HEK293 (cell line): ENCODE results near the gene SEMG2.

Experiments used
- CTCF ChIA-PET: fragments of 350-600 bp; formaldehyde crosslinking; extraction: SDS; loops from one replicate; lab custom pipeline; 2021; ENCODE audit warnings: antibody characterized with exemption; lab: Yijun Ruan, JAX
- POLR2A ChIA-PET: fragments of 300-600 bp; formaldehyde crosslinking; extraction: SDS; loops from one replicate; lab custom pipeline; 2020; ENCODE audit warnings: antibody characterized with exemption, inconsistent platforms; lab: Yijun Ruan, JAX
- H3K27ac ChIP-seq: fragments of 200-500 bp; sonication (Bioruptor generic); 2 replicates; pipeline ENCODE4 v1.5.1; 2014; ENCODE audit warnings: low read depth, low read length, control low read depth, inconsistent platforms; ENCODE audit errors: extremely low read depth
- H3K36me3 ChIP-seq, 2 experiments: fragments of 200-500 bp in 1 of 2; sonication (Bioruptor generic) in 1 of 2; 1 replicate in 1 of 2; 2 replicates in 1 of 2; pipeline ENCODE4 v1.5.1; 2014 to 2017; ENCODE audit warnings: inconsistent platforms in 2 of 2, low read length in 2 of 2; ENCODE audit not compliant: control insufficient read depth in 2 of 2, insufficient read depth in 1 of 2
- H3K4me1 ChIP-seq: fragments of 200-500 bp; sonication (Bioruptor generic); 2 replicates; pipeline ENCODE4 v1.5.1; 2014; ENCODE audit warnings: mild to moderate bottlenecking, low read length, inconsistent platforms; ENCODE audit not compliant: control insufficient read depth, insufficient read depth
- H3K4me3 ChIP-seq: 2 replicates; pipeline ENCODE4 v1.5.1; 2011; ENCODE audit warnings: low read depth, mild to moderate bottlenecking, control low read depth, low read length, moderate library complexity
- H3K9me3 ChIP-seq: fragments of 200-500 bp; sonication (Bioruptor generic); 2 replicates; pipeline ENCODE4 v1.5.1; 2014; ENCODE audit warnings: low read depth, low read length, inconsistent platforms; ENCODE audit not compliant: control insufficient read depth, insufficient read depth
- OSR2 ChIP-seq: fragments of 450-650 bp; formaldehyde crosslinking; IDR thresholded peaks from 2 replicates; pipeline ENCODE4 v1.5.1; 2016; ENCODE audit warnings: missing biosample characterization, missing genetic modification characterization
- PRDM1 ChIP-seq: fragments of 450-650 bp; formaldehyde crosslinking; IDR thresholded peaks from 2 replicates; pipeline ENCODE4; 2016; ENCODE audit warnings: missing biosample characterization, missing genetic modification characterization
- PRDM2 ChIP-seq: fragments of 450-650 bp; formaldehyde crosslinking; IDR thresholded peaks from 2 replicates; pipeline ENCODE4 v1.5.1; 2016; ENCODE audit warnings: missing biosample characterization, missing genetic modification characterization, borderline replicate concordance
- PRDM4 ChIP-seq: fragments of 450-650 bp; formaldehyde crosslinking; IDR thresholded peaks from 2 replicates; pipeline ENCODE4 v1.5.1; 2017; ENCODE audit warnings: missing biosample characterization, missing genetic modification characterization
- RBAK ChIP-seq: fragments of 450-650 bp; formaldehyde crosslinking; IDR thresholded peaks from 2 replicates; pipeline ENCODE4 v1.5.1; 2016; ENCODE audit warnings: missing biosample characterization, missing genetic modification characterization
- SCRT1 ChIP-seq: fragments of 450-650 bp; formaldehyde crosslinking; IDR thresholded peaks from 2 replicates; pipeline ENCODE4 v1.5.1; 2016; ENCODE audit warnings: missing biosample characterization, missing genetic modification characterization, borderline replicate concordance
- WT1 ChIP-seq: fragments of 450-650 bp; formaldehyde crosslinking; IDR thresholded peaks from 2 replicates; pipeline ENCODE4 v1.5.1; 2016; ENCODE audit warnings: missing biosample characterization, missing genetic modification characterization
- ZBTB20 ChIP-seq: fragments of 450-650 bp; formaldehyde crosslinking; IDR thresholded peaks from 2 replicates; pipeline ENCODE4 v1.5.1; 2016; ENCODE audit warnings: missing biosample characterization, missing genetic modification characterization
- ZBTB48 ChIP-seq: fragments of 450-650 bp; formaldehyde crosslinking; IDR thresholded peaks from 2 replicates; pipeline ENCODE4 v1.5.1; 2016; ENCODE audit warnings: missing biosample characterization, missing genetic modification characterization
- ZNF138 ChIP-seq: fragments of 450-650 bp; formaldehyde crosslinking; IDR thresholded peaks from 2 replicates; pipeline ENCODE4 v1.5.1; 2016; ENCODE audit warnings: missing biosample characterization, missing genetic modification characterization, borderline replicate concordance
- ZNF140 ChIP-seq: fragments of 450-650 bp; formaldehyde crosslinking; IDR thresholded peaks from 2 replicates; pipeline ENCODE4 v1.5.1; 2016; ENCODE audit warnings: missing biosample characterization, missing genetic modification characterization
- ZNF146 ChIP-seq: fragments of 450-650 bp; formaldehyde crosslinking; IDR thresholded peaks from 2 replicates; pipeline ENCODE4 v1.5.1; 2016; ENCODE audit warnings: missing biosample characterization, missing genetic modification characterization
- ZNF148 ChIP-seq: fragments of 450-650 bp; formaldehyde crosslinking; IDR thresholded peaks from 2 replicates; pipeline ENCODE4 v1.5.0; 2017; ENCODE audit warnings: missing biosample characterization, missing genetic modification characterization, borderline replicate concordance
- ZNF16 ChIP-seq: fragments of 450-650 bp; formaldehyde crosslinking; IDR thresholded peaks from 2 replicates; pipeline ENCODE4 v1.5.1; 2016; ENCODE audit warnings: low read depth, missing biosample characterization, missing genetic modification characterization
- ZNF214 ChIP-seq: fragments of 450-650 bp; formaldehyde crosslinking; IDR thresholded peaks from 2 replicates; pipeline ENCODE4 v1.5.1; 2017; ENCODE audit warnings: missing biosample characterization, mild to moderate bottlenecking, missing genetic modification characterization, borderline replicate concordance
- ZNF248 ChIP-seq: fragments of 450-650 bp; formaldehyde crosslinking; IDR thresholded peaks from 2 replicates; pipeline ENCODE4 v1.5.1; 2017; ENCODE audit warnings: missing biosample characterization, missing genetic modification characterization
- ZNF366 ChIP-seq: fragments of 450-650 bp; formaldehyde crosslinking; conservative IDR thresholded peaks from 2 replicates; pipeline ENCODE4 v1.5.1; 2016; ENCODE audit warnings: missing biosample characterization, missing genetic modification characterization
- ZNF37A ChIP-seq: fragments of 450-650 bp; IDR thresholded peaks from 2 replicates; pipeline ENCODE4 v1.5.1; 2018; ENCODE audit warnings: missing biosample characterization, missing genetic modification characterization
- ZNF423 ChIP-seq: fragments of 450-650 bp; formaldehyde crosslinking; IDR thresholded peaks from 2 replicates; pipeline ENCODE4 v1.5.1; 2016; ENCODE audit warnings: missing biosample characterization, missing genetic modification characterization
- ZNF48 ChIP-seq: fragments of 450-650 bp; formaldehyde crosslinking; IDR thresholded peaks from 2 replicates; pipeline ENCODE4 v1.5.1; 2016; ENCODE audit warnings: missing biosample characterization, missing genetic modification characterization
- ZNF488 ChIP-seq: fragments of 450-650 bp; formaldehyde crosslinking; IDR thresholded peaks from 2 replicates; pipeline ENCODE4 v1.5.1; 2016; ENCODE audit warnings: missing biosample characterization, missing genetic modification characterization
- ZNF596 ChIP-seq: fragments of 450-650 bp; IDR thresholded peaks from 2 replicates; pipeline ENCODE4 v1.5.0; 2018; ENCODE audit warnings: missing biosample characterization, mild to moderate bottlenecking, missing genetic modification characterization, moderate library complexity
- ZNF664 ChIP-seq: fragments of 450-650 bp; formaldehyde crosslinking; IDR thresholded peaks from 2 replicates; pipeline ENCODE4 v1.5.1; 2016; ENCODE audit warnings: missing biosample characterization, missing genetic modification characterization

Gene SEMG2

GRCh38 chr20:45211569-45212474, 9.4 kb upstream of the SEMG2 start:
- Histone ChIP-seq H3K4me3 (no peak overlapping the region), H3K9me3 (no peaks in the 10 kb centered on the region), H3K36me3 (no peaks in the 10 kb centered on the region), H3K4me1 (no peaks in the 10 kb centered on the region), H3K27ac (no peak overlapping the region)
- ChIA-PET POLR2A (no interaction called here), CTCF (interaction anchor here (1.6 kb wide), 1 partner anchor 82 kb away, joined by 3 read pairs; no protein-coding TSS in a partner anchor)
- TF ChIP-seq ZBTB20 (tag by site-specific recombination) (0 out of 2 replicates have a peak, but pooled peaks have one; percentile 20), PRDM2 (tag by site-specific recombination) (no peak), ZNF214 (tag by site-specific recombination) (no peak), ZNF596 (tag by site-specific recombination) (no peak), PRDM1 (tag by site-specific recombination) (0 out of 2 replicates have a peak, but pooled peaks have one; percentile 11), ZNF366 (tag by site-specific recombination) (peak; percentile 92)

GRCh38 chr20:45212836-45213235, 8.3 kb upstream of the SEMG2 start:
- H3K4me3 ChIP-seq: no peak overlapping the region
- no peak overlapping the region for H3K27ac ChIP-seq
- no peaks in the 10 kb centered on the region for H3K36me3 ChIP-seq
- ChIA-PET CTCF (no interaction called here), POLR2A (no interaction called here)
- TF ChIP-seq WT1 (tag by site-specific recombination) (no peak), ZNF48 (tag by site-specific recombination) (no peak), ZNF37A (tag by site-specific recombination) (no peak), ZNF140 (tag by site-specific recombination) (no peak), RBAK (tag by site-specific recombination) (no peak), ZBTB48 (tag by site-specific recombination) (no peak), ZNF488 (tag by site-specific recombination) (no peak), SCRT1 (no peak), ZNF138 (tag by site-specific recombination) (no peak), ZNF146 (tag by site-specific recombination) (no peak), PRDM4 (no peak), ZNF423 (no peak), ZNF664 (tag by site-specific recombination) (no peak), ZNF148 (no peak), ZNF248 (no peak), OSR2 (tag by site-specific recombination) (no peak), ZNF16 (tag by site-specific recombination) (no peak)
- H3K4me1 ChIP-seq: no peaks in the 10 kb centered on the region
- H3K9me3 ChIP-seq: no peaks in the 10 kb centered on the region
